ENCODE measurements around the gene TBL1XR1.

Gene TBL1XR1

GRCh38 chr3:177110386-177110785, 86.9 kb downstream of the TBL1XR1 start:
- FAIRE-seq (no peak), DNase-seq (ENCODE audit: low spot score) (no peak)

DNA sequence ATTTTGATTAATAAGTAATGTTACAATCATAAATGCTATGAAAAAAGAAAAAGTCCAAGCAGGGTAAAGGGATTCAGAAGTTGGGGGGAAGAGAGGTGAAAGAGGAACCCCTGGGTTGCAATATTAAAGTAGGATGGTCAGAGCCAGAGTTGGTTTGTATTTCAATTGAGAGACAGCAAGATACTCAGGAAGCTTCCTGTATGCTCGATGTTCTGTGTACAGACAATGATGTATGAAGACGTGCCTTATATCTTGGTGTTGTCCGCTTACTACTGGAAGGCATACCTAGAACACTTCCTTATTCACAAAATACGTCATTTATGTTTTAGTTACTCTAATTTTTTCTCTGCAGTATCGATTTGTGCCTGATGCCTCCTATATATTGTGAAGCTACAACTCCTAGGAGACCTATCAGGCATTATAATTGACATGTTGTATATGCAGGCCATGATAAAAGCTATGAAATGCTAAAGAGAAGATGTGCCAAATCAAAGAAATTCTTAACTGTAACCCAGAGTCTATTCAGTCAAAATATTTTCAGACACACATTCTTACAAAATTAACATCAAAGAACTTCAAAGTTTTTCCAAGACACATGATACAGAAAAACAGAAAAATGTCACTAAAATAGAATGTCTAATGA, 87.5 kb downstream of the TBL1XR1 start:
- FAIRE-seq (no peak), DNase-seq (ENCODE audit: low spot score) (no peak)

GRCh38 chr3:177108648-177109047, 88.6 kb downstream of the TBL1XR1 start:
- DNase-seq (ENCODE audit: low spot score) (no peak), FAIRE-seq (peak; percentile 44)

DNA sequence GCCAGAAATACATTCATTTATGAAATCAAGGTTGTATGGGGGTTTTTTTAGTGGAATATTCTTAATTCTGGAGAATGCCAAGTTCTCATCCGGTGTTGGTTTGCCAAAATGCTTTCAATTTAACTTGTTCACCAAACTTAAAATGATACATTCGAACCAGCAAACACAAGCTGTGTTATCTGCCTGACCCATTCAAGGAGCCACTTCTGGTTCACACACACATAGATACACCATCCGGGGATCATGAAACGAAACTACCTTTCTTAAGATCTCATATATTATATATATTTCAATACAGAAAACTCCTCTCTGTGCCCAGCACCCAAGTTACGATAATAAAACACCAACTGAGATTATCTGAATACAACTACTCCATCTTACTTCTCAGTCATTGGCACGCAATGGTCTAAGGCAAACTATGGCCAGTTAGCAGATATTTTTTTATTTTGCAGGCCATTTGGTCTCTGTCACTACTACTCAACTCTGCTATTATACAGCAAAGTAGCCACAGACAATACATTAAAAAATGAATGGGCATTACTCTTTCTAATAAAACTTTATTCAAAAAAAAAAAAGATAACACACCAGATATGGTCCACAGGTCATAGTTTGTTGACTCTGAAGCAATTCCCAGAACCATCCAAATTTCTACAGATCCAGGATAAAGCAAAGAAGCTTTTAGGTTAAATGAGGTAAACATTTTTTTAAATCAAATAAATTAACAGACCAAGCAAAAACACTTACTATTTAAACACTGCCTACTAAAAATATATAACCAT, 89.6 kb downstream of the TBL1XR1 start:
- FAIRE-seq (no peak), DNase-seq (ENCODE audit: low spot score) (no peak)

- DNase-seq (ENCODE audit: low spot score), result no peak
- no peak for FAIRE-seq
These were observed 90.7 kb downstream of the TBL1XR1 start for GRCh38 chr3:177106594-177106993.

- no peak for FAIRE-seq
- no peak for DNase-seq (ENCODE audit: low spot score)
These were observed 91.1 kb downstream of the TBL1XR1 start for GRCh38 chr3:177106184-177106583.

- DNase-seq (ENCODE audit: low spot score) (no peak), FAIRE-seq (no peak)
These were observed 91.7 kb downstream of the TBL1XR1 start for GRCh38 chr3:177105623-177106022.

DNA sequence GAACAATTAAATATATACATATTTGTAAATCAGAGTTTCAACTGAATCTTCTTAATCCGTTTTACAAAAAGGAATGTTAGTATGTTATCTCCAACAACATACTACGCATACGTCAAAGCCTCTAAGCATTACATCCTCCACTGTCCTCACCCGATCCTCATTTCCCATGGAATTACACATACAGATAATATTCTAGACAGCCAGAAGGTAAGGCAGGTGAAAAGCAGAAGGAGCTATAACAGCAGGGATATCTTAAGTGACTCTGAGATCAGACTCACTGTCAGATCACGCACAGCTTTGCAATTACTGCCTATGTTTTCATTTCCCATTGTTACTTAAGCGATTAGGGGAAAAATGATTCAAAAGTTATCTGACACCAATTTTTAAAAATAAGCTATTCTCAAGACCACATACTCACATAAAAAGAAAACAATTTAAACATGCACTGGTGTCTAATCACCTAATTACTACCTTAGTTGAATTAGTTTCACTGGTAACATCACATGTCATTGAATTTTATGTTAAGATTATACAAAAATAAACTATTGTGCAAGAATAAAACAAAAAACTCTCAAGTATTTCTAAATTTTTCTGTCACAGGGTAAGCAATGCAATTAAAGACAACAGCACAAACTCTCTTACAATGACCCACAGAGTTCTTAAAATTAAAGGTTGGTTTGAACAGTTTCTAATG, 92.8 kb downstream of the TBL1XR1 start:
- DNase-seq (ENCODE audit: low spot score), result no peak
- no peak for FAIRE-seq

DNA sequence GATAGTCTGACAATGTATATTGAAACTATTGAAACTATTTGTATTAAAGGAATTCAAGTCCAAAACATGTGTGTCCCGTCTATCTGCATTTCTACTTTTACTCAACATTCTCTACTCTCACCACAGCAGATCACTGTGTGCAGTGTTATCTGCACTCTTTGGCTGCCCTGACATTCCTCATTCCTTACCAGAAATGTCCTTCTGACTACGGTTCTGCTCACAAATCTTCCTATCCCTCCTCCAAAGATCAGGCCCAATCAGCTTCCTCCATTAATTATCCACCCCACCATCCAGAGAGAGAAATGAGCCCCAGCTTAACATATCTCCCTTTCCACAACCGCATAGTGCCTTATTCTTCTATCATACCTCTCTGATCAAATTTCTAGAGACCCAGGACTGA, 94.7 kb downstream of the TBL1XR1 start:
- DNase-seq (ENCODE audit: low spot score) (no peak), FAIRE-seq (no peak)

DNA sequence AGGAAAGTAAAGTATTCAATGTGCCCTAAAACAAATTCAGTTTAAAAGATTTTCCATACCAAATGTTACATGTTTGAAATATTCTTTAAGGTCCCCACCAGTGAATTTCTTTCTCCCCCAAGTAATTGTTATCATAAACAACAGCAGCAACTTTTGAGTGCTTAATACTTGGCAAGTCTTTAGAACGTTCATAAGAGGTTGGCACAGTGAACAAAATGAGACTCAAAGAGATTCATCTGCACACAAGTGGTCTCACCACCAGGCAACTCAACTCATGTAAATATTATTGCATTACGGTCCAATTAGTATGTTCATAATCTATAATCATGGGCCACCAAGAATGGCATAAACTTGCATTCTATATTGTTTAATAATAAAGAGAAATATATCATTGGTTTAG, 98.7 kb downstream of the TBL1XR1 start:
- no peak for FAIRE-seq
- DNase-seq (ENCODE audit: low spot score), result no peak

- no peak for FAIRE-seq
- DNase-seq (ENCODE audit: low spot score), result no peak
These were observed 100.7 kb downstream of the TBL1XR1 start for GRCh38 chr3:177096615-177097014.

- DNase-seq (ENCODE audit: low spot score), result no peak
- FAIRE-seq, result no peak
These were observed 103.3 kb downstream of the TBL1XR1 start for GRCh38 chr3:177093966-177094365.

DNA sequence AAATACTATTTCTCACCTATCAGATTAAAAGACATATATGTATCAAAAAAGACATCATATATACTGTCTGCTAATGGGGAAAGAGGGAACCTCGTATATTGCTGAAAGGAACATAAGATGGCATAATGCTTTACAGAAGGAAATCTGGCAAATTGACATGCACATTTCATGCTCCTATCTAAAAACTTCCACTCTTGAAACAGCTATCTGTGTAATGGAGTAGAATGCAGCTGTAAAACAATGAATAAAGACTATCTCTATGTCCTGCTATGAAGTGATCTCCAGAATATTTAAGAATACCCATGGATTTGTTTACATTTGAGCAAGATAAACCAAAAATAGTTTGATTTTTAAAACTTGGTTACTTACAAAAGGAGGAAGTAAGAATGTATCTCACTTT, 107.4 kb downstream of the TBL1XR1 start:
- DNase-seq (ENCODE audit: low spot score) (no peak), FAIRE-seq (no peak)

DNA sequence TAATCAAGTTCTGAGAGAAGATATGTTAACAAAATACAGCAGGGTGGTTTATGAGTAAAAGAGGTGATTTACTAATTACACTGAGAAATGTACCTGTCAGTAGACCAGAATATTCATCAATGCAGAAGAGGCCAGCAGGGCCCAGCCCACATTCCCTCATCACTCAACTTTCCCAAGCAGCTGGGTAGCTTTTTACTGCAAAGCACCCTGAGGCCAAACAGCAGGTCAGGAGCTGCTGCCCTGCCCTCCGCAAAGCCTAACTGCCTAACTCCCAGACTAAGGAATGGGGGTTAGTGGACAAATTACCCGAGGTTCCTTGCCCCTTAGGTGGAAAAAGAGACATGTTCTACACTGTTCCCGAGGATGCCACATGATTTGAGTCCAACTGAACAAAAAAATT, 108.2 kb downstream of the TBL1XR1 start:
- FAIRE-seq (no peak), DNase-seq (ENCODE audit: low spot score) (no peak)

DNA sequence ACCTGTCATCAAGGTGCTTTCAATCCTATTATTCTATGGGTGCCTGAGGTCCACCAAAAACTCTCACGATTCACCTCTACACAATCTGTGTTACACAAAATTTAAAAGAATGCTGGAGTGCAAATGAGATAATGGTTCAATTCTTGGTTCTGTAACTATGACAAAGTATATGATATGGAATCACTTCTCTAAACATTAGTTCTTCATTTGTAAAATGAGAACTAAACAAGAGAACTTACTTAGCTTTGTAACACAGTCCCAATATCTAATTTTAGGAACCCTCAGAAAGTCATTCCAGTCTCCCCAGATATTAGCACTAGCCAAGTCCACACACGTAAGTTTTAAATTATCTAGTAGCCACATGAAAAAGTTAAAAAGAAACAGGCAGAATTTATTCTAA, 111.5 kb downstream of the TBL1XR1 start:
- FAIRE-seq, result no peak
- no peak for DNase-seq (ENCODE audit: low spot score)

DNA sequence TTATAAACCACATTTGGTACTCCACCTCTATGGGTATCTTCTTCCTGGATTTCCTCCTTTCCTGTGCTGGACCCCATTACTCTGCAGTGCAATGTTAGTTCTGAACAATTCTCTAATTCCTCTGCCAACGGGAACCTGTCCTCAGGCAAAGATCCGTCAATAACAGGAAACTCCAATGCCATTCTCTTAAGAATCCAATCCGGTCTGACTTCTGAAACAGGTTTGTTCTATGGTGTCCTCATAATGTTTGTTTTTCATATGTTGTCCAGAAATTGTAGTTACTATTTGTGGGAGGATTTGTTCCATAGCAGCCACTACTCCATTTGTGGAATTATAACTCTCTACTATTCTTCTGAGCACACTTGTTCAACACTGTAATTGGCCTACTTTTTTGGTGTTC, 112.7 kb downstream of the TBL1XR1 start:
- FAIRE-seq (no peak), DNase-seq (ENCODE audit: low spot score) (no peak)

GRCh38 chr3:177080122-177080521, 117.2 kb downstream of the TBL1XR1 start:
- FAIRE-seq (no peak), DNase-seq (ENCODE audit: low spot score) (no peak)

GRCh38 chr3:177079684-177080083, 117.6 kb downstream of the TBL1XR1 start:
- DNase-seq (ENCODE audit: low spot score) (no peak), FAIRE-seq (no peak)

DNA sequence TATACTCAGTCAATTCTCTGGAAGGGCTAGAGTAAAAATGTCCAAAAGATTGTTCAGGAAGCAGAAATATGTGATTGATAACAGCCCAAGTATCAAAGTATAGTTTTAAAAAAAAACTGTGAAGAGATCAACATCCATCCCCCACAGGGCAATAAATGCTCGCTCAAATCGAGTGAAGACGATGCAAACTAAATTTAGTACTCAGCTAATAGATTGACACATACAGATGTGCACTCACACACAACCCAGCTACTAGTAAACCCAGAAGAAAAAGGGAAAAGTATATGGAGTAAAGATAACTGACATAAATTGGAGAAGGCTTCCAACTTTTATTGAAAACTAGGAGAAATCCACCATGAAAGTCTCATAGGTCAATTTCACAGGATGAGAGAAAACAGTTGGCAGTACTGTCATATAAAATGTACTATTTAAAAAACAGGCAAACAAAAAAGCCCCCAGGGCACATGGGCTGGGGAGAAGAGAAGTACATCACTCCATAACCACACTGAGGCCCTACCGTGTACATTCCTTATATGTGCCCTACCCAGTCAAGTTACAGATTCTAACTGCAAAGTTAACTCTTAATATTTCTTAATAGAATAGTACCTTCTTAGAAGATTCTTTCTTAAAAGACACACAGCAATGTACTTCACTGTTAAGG, 125.7 kb downstream of the TBL1XR1 start:
- DNase-seq (ENCODE audit: low spot score) (no peak), FAIRE-seq (no peak)

DNA sequence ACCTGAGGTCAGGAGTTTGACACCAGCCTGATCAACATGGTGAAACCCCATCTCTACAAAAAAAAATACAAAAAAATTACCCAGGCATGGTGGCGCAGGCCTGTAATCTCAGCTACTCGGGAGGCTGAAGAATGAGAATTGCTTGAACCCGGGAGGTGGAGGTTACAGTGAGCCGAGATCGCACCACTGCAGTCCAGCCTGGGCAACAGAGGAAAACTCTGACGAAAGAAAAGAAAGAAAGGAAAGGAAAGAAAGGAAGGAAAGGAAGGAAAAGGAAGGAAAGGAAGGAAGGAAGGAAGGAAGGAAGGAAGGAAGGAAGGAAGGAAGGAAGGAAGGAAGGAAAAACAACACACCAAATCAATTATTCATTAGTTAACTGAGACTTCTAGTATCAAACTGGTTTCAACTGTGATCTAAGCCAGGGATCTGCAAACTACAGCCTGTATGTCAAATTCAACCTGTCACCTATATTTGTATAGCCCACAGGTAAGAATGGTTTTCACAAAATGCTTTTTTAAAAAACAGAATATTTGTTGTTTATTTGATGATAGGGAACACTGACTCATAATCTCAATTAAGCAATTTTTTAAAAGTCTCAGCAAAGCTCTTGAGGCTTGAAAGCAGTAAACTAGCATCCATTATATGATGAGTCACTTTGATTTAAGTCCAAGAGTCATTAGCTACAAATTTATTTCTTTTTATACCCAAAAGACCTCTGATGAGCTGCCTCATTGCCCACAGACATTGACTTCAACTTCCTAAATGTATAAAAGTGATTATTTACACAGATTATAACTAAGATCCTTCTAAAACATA, 127.6 kb downstream of the TBL1XR1 start:
- DNase-seq (ENCODE audit: low spot score) (no peak), FAIRE-seq (peak; percentile 4)

- FAIRE-seq (no peak), DNase-seq (ENCODE audit: low spot score) (no peak)
These were observed 128.3 kb downstream of the TBL1XR1 start for GRCh38 chr3:177068967-177069366.
